Thyroid gland (tissue), 4 donors: ENCODE data around the gene ATP2C1.

ENCODE experiments used
- CTCF ChIP-seq, 6 experiments: fragments of 200-600 bp in 3 of 6; fragments of 450-650 bp in 3 of 6; sonication (generic) in 3 of 6; IDR thresholded peaks; one replicate each; pipeline ENCODE4 v1.5.1; 2016 to 2019; ENCODE audit warnings: antibody characterized with exemption in 6 of 6, mild to moderate bottlenecking in 2 of 6, inconsistent platforms in 1 of 6, moderate library complexity in 1 of 6
- POLR2A ChIP-seq, 2 donors: fragments of 450-650 bp; IDR thresholded peaks; one replicate each; pipeline ENCODE4 v1.6.1; 2017; ENCODE audit warnings: antibody characterized with exemption in 2 of 2, mild to moderate bottlenecking in 2 of 2, moderate library complexity in 1 of 2

DNA sequence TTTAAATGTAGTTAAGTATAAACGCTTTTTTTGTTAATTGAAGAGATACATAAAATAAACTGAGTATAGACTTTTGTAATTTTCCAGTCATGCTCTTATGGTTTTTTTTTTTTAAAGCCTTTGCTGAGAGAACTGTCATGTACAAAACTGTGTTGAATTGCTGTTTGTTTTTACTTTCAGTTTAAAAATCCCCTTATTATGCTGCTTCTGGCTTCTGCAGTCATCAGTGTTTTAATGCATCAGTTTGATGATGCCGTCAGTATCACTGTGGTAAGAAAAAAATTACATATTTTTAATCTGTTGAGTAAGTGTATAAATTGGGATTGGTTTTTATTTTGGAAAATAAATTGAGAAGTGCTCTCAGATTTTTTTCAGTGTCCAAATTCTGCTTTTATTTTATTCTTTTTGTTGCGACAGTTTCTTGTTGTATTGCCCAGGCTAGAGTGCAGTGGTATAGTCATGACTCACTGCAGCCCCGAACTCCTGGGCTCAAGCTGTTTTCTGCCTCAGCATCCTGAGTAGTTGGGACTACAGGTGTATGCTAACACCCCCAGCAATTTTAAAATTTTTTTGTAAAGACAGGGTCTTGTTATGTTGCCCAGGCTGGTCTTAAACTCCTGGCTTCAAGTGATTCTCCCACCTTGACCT, 40.7 kb downstream of the ATP2C1 start:
- TF ChIP-seq CTCF (IDR thresholded peaks at IDR 0.05) (no peak), POLR2A (IDR thresholded peaks at IDR 0.05) (no peak)
